SKM-1 (cell line): ENCODE data around the gene KRTAP1-5.
"Not testable (repeated sequence)": the region's sequence is repeated elsewhere in the genome, so short reads cannot be mapped to it uniquely, and the experiment has no call there.

Experiments used
- DNase-seq: peaks from one replicate; lab custom pipeline; 2025; ENCODE audit not compliant: unreplicated experiment; lab: John Stamatoyannopoulos, UW

Gene KRTAP1-5

GRCh38 chr17:41026715-41027471, at the start of gene KRTAP1-5:
KRTAP1-5 (minus strand) TSS chr17:41027208; CDS start chr17:41027155, 53 bp downstream.
- DNase-seq = no peak

- no peak for DNase-seq
Observed at GRCh38 chr17:41076788-41077187, 49.8 kb upstream of the KRTAP1-5 start.

- DNase-seq = no peak
Observed at GRCh38 chr17:41073676-41074075, 46.7 kb upstream of the KRTAP1-5 start.

- no peak for DNase-seq
Observed at GRCh38 chr17:41071606-41072360, 44.8 kb upstream of the KRTAP1-5 start.

GRCh38 chr17:41069031-41069430, 42.0 kb upstream of the KRTAP1-5 start:
- DNase-seq = no peak

- no peak for DNase-seq
Observed at GRCh38 chr17:41067281-41067680, 40.3 kb upstream of the KRTAP1-5 start.

GRCh38 chr17:41065829-41066624, 39.0 kb upstream of the KRTAP1-5 start, which contains the start of gene KRTAP2-4:
KRTAP2-4 (minus strand) TSS chr17:41065879; CDS start chr17:41065845, 34 bp downstream.
- no peak for DNase-seq

- not testable (repeated sequence) for DNase-seq
Observed at GRCh38 chr17:41065016-41065689, 38.1 kb upstream of the KRTAP1-5 start.

GRCh38 chr17:41064301-41064700, 37.3 kb upstream of the KRTAP1-5 start:
- DNase-seq = no peak

GRCh38 chr17:41063449-41063848, 36.4 kb upstream of the KRTAP1-5 start:
- no peak for DNase-seq

- no peak for DNase-seq
Observed at GRCh38 chr17:41061964-41062363, 35.0 kb upstream of the KRTAP1-5 start.

GRCh38 chr17:41060052-41060604, 33.1 kb upstream of the KRTAP1-5 start, which contains the start of gene KRTAP2-3:
KRTAP2-3 (minus strand) TSS chr17:41060114; CDS start chr17:41060050, 64 bp downstream.
- DNase-seq = no peak

GRCh38 chr17:41059276-41060051, 32.5 kb upstream of the KRTAP1-5 start:
- DNase-seq = not testable (repeated sequence)

GRCh38 chr17:41058741-41059140, 31.7 kb upstream of the KRTAP1-5 start:
- no peak for DNase-seq

- DNase-seq = no peak
Observed at GRCh38 chr17:41057547-41057946, 30.5 kb upstream of the KRTAP1-5 start.

- DNase-seq = not testable (repeated sequence)
Observed at GRCh38 chr17:41055130-41055529, 28.1 kb upstream of the KRTAP1-5 start, which contains the start of gene KRTAP2-2. KRTAP2-2 (minus strand) TSS chr17:41055230; CDS start chr17:41055211, 19 bp downstream.

- DNase-seq = not testable (repeated sequence)
Observed at GRCh38 chr17:41054556-41054955, 27.5 kb upstream of the KRTAP1-5 start.

- DNase-seq = no peak
Observed at GRCh38 chr17:41054025-41054424, 27.0 kb upstream of the KRTAP1-5 start.

GRCh38 chr17:41052566-41052965, 25.6 kb upstream of the KRTAP1-5 start:
- DNase-seq = no peak
